Mesothelial cell of epicardium (in vitro differentiated cells): ENCODE measurements around the gene ATXN7L3. TPM values are rescaled to one million over a fixed set of nuclear protein-coding genes. Genes with fewer than 3 reads are reported as not detected.
A peak's percentile ranks its signal among the peaks of the same experiment; 100 is the strongest.

Experiments
- DNase-seq, 2 experiments: peaks; one replicate each; pipeline ENCODE4 v3.0.0; 2021; ENCODE audit warnings: low spot score in 2 of 2; ENCODE audit not compliant: unreplicated experiment in 2 of 2
- H3K27ac Mint-ChIP-seq: 2 replicates; pipeline ENCODE4 v1.8.0; 2021; ENCODE audit warnings: mixed read lengths
- H3K27me3 Mint-ChIP-seq: 2 replicates; pipeline ENCODE4 v1.8.0; 2021; ENCODE audit warnings: low read depth, mixed read lengths
- H3K36me3 Mint-ChIP-seq: 2 replicates; pipeline ENCODE4 v1.8.0; 2021; ENCODE audit warnings: mixed read lengths
- H3K4me1 Mint-ChIP-seq: 2 replicates; pipeline ENCODE4 v1.8.0; 2021; ENCODE audit warnings: mixed read lengths
- H3K4me3 Mint-ChIP-seq: 2 replicates; pipeline ENCODE4 v1.8.0; 2021; ENCODE audit warnings: mild to moderate bottlenecking, moderate library complexity, mixed read lengths
- H3K9me3 Mint-ChIP-seq: 2 replicates; pipeline ENCODE4 v1.8.0; 2021; ENCODE audit warnings: mixed read lengths
- total RNA-seq: library from RNA; stranded (reverse); gene quantifications from 3 replicates; pipeline ENCODE4 v1.2.1, GENCODE V29; 2021
- TF ChIP-seq, protein P1 (sequence below): fragments of 200-600 bp; sonication (generic); IDR thresholded peaks from one replicate; pipeline ENCODE4 v1.5.0; 2021; ENCODE audit warnings: antibody characterized with exemption; ENCODE audit not compliant: unreplicated experiment

ATXN7L3 gene
- total RNA-seq, 1 donor from 2014 or later, result 137 TPM

DNA sequence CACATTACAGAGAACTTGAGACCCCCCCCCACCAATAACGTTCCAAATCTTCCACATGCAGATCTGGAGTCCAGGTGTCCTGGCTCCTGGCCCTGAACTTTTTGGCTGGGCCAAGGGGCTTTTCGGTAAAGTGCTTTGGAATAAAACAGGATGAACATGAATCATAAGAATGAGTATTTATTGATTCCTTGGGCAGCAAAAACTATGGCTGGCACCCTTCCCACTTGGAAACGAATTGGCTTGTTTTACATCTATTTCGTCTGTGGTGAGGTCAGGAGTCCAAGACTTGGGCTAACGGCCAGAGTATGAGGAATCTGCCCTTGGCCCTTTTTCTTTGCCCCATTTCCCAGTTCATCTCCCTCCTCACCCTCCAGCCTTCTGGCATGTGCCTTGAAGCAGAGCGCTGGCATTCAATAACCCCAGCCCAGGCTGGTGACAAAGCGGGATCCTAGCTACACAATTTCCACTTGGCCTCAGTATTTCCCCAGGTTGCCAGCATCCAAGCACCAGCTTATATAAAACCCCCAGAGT lies 23.9 kb upstream of the ATXN7L3 start:
- TF ChIP-seq, protein P1, sequence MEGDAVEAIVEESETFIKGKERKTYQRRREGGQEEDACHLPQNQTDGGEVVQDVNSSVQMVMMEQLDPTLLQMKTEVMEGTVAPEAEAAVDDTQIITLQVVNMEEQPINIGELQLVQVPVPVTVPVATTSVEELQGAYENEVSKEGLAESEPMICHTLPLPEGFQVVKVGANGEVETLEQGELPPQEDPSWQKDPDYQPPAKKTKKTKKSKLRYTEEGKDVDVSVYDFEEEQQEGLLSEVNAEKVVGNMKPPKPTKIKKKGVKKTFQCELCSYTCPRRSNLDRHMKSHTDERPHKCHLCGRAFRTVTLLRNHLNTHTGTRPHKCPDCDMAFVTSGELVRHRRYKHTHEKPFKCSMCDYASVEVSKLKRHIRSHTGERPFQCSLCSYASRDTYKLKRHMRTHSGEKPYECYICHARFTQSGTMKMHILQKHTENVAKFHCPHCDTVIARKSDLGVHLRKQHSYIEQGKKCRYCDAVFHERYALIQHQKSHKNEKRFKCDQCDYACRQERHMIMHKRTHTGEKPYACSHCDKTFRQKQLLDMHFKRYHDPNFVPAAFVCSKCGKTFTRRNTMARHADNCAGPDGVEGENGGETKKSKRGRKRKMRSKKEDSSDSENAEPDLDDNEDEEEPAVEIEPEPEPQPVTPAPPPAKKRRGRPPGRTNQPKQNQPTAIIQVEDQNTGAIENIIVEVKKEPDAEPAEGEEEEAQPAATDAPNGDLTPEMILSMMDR, result no peak
- Mint-ChIP-seq H3K27ac (no peak overlapping the region), H3K36me3 (no peaks in the 10 kb centered on the region), H3K27me3 (no peaks in the 10 kb centered on the region), H3K9me3 (no peaks in the 10 kb centered on the region), H3K4me3 (no peak overlapping the region), H3K4me1 (peaks cover 18% of the 10 kb centered on the region)
- DNase-seq, result no peak

DNA sequence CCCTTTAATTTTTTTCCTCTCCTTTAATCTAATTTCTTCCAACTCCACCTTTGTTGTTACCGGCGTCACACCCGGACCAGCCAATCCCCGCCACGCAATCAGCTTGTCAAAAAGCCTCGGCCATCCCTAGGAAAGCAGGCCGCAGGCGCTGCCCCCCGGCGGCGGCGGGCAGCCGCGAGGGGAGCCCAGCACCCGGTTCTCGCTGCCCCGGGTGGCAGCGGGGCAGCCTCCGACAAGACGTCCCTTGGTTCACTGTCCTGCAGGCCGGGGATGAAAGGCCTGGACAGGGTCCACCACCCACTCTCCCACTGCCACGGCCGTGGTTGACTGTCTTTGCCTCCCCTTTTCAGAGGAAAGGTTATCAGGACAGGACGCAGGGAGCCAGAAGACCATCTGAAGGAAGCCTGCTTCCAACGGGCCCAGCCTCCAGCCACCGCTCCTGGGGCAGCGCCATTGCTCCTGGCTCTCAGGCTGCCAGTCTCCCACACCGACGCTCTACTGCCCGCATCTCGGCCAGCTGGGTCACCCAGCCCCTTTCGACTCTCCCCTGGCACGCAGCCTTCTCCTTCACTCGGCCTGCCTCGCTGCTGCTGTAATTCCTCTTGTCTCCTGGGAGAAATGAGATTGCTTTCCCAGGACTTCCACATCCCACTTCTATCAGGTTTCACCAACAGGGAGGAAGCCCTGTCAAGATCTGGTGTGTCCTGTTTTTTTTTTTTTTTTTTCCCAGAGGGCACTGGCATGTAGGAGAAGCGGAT lies 22.6 kb upstream of the ATXN7L3 start:
- H3K27me3 Mint-ChIP-seq, result no peaks in the 10 kb centered on the region

DNA sequence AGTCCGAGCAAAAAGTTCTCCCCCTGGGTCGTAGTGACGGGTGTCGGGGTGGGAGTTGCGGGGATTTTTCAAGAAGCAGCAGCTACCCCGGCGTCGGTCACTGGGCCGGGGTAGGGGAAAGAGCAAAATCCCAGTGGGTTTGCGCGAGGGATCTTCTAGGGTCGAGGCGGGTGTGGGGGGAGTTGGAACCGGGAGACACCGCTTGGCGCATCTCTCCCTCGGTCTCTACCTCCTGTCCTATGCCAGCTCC lies 22.1 kb upstream of the ATXN7L3 start:
- H3K36me3 Mint-ChIP-seq, result no peaks in the 10 kb centered on the region
- no peaks in the 10 kb centered on the region for H3K27me3 Mint-ChIP-seq
- no peaks in the 10 kb centered on the region for H3K9me3 Mint-ChIP-seq
- peak overlapping the region; percentile 95 for H3K27ac Mint-ChIP-seq
- peak in 1 of 2 experiments; percentile 57 for DNase-seq
- H3K4me1 Mint-ChIP-seq, result peaks cover 27% of the 10 kb centered on the region
- H3K4me3 Mint-ChIP-seq, result peak overlapping the region; percentile 93
- TF ChIP-seq, protein P1, result no peak

More for the DNA sequence above, 22.6 kb upstream of the ATXN7L3 start:
- DNase-seq, result peak in 1 of 2 experiments; percentile 44
- peak overlapping the region; percentile 95 for H3K27ac Mint-ChIP-seq
- TF ChIP-seq, protein P1, result no peak
- H3K4me3 Mint-ChIP-seq, result peak overlapping the region; percentile 93
- no peaks in the 10 kb centered on the region for H3K9me3 Mint-ChIP-seq
- peaks cover 23% of the 10 kb centered on the region for H3K4me1 Mint-ChIP-seq
- no peaks in the 10 kb centered on the region for H3K36me3 Mint-ChIP-seq

DNA sequence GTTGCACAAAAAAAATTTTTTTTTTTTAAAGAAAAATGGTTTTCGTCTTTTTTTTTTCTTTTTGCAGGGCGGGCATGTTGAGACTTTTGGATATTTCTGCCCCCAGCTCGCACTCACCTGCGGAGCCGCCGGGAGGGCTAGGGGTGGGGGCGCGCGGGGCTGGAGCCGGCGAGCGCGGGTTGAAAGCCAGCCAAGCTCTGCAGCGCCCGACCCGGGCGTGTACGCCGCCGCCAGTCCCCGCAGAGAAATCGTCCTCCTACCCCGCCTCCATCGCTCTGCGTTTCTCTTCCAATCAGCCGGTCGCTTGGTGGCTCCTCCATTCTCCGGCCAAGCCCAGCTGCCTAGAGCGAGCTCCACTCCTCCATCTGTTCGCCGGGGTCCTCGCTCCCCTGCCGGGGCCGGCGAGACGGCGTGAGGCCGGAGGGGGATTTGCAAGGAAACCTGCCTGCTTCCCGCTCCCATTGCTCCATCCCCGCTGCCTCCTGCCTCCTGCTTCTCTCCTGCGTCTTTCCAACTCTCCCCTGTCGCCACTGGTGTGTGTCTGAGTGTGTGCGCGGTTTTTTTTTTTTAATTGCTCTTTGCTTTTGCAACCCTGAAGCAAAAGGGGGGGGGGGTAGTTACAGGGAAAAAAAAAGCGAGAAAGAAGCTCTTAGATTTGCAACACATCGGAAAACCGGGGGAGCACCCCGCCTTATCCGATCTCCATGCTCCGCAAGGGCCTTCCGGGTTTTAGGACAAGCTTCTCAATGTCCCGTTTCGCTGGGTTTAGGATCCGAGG lies 21.6 kb upstream of the ATXN7L3 start:
- TF ChIP-seq, protein P1, result no peak
- Mint-ChIP-seq H3K4me1 (peaks cover 28% of the 10 kb centered on the region), H3K9me3 (no peaks in the 10 kb centered on the region), H3K27ac (peak overlapping the region; percentile 95), H3K36me3 (peaks cover 2% of the 10 kb centered on the region), H3K4me3 (peak overlapping the region; percentile 93), H3K27me3 (no peaks in the 10 kb centered on the region)
- peak; percentile 70 to 83 for DNase-seq

DNA sequence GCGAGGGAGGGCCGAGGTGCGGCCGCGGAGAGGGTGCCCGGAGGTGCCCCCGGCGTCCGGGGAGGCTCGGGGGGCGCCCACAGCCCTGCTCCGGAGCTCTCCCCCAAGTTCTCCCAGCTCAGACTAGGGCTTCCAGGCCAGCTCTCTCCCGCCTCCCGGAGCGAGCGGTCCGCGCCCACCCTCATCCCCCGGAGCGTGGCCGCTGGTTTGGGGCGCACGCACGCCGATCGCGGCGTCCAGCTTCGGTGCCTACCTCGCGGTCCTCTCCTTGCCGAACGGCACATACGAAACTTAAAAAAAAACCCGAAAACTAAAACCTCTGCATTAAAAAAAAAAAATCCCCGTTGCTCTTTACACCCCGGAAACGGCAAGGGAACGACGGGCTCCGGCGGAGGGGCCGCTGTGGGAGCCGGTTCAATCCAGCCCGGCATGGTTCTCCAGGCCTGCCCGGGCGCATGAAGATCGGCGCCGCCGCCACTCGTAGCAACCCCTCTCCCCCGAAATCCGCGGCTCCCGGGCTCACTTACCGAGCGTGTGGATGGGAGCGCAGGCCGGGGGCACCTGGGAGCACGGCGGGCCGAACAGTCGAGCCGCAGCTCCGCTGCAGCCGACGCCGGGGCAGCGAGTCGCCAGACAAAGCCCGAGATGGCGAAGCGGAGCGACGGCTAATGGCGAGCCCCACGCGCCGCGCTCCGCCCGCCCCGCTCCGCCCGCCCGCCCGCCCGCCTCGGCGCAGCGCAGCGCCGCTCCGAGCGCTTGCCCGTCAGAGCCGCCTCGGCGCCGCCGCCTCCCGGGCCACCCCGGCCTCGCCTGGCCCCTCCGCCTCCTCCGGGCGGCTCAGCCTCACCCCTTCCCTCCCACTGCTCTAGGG lies 20.8 kb upstream of the ATXN7L3 start:
- Mint-ChIP-seq H3K4me3 (peak overlapping the region; percentile 94), H3K27me3 (no peaks in the 10 kb centered on the region), H3K36me3 (peaks cover 6% of the 10 kb centered on the region), H3K9me3 (no peaks in the 10 kb centered on the region), H3K27ac (peak overlapping the region; percentile 98), H3K4me1 (peaks cover 28% of the 10 kb centered on the region)
- TF ChIP-seq, protein P1, result no peak
- peak in 1 of 2 experiments; percentile 69 for DNase-seq
